GM19324 (cell line): ENCODE results near the gene PARD3.

Experiments
- ATAC-seq: cut with Tn5 transposase; IDR thresholded peaks from one replicate; pipeline ENCODE4 v1.9.1; 2021; ENCODE audit warnings: mild to moderate bottlenecking, moderate library complexity; ENCODE audit not compliant: unreplicated experiment, low FRiP score

The PARD3 gene

GRCh38 chr10:34555653-34556052, 259.4 kb downstream of the PARD3 start:
- ATAC-seq, result no peak

GRCh38 chr10:34553747-34554146, 261.3 kb downstream of the PARD3 start:
- no peak for ATAC-seq

DNA sequence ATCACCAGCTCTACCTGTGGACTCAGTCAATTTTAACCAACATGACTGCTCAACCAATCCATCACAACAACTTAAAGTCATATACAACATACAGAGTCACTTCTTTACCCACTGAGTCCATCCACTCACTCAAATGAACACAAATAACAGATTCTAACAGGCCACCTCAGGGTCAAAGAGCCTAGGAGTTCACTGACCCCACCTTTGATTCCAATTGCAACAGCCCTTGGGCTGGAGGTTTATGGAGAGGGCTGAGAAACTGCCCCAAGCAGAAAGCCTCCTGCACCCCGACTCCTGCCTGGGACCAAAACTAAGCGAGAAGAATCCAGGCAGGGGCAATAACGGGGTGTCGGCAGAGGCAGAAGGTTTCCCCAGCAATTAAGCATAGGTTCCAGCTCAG, 263.8 kb downstream of the PARD3 start:
- ATAC-seq, result no peak

DNA sequence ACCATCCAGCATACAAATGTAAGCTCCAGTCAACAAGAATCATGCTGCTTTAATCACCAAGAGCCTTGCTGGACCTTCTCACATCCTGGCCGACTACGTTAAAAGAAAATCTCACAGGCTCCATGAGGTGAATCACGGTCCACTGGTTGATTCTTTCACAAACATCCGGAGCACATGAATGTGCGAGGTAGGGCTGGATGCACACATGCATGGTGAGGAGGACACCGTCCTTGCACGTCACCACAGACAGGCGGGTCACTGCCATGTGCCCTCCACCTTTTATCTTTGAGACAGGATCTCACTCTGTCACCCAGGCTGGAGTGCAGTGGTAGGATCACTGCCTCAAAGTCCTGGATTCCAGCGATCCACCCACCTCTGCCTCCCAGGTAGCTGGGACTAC, 265.1 kb downstream of the PARD3 start:
- ATAC-seq, result no peak

- no peak for ATAC-seq
These were observed 266.1 kb downstream of the PARD3 start for GRCh38 chr10:34549001-34549400.

GRCh38 chr10:34548466-34548865, 266.6 kb downstream of the PARD3 start:
- ATAC-seq, result no peak

GRCh38 chr10:34547695-34548094, 267.4 kb downstream of the PARD3 start:
- no peak for ATAC-seq

DNA sequence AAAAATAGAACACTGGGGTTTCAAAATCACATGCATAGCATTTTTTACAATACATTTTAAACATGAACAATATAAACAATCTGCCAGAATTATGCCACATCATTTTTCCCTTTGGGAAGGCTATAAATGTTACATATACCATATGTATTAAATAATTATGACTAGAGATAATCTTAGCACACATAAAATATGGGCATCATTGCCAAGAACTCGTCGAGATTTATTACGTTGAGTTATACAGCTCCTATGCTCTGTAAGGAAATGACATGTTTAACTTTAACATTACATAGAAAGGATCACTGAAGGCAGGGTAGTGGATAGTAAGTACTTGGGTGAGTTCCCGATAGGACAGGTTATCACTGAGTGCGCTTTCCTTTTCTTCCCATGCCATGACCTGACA, 267.8 kb downstream of the PARD3 start:
- no peak for ATAC-seq

- no peak for ATAC-seq
These were observed 270.7 kb downstream of the PARD3 start for GRCh38 chr10:34544400-34544799.

- ATAC-seq, result no peak
These were observed 271.4 kb downstream of the PARD3 start for GRCh38 chr10:34543716-34544115.

DNA sequence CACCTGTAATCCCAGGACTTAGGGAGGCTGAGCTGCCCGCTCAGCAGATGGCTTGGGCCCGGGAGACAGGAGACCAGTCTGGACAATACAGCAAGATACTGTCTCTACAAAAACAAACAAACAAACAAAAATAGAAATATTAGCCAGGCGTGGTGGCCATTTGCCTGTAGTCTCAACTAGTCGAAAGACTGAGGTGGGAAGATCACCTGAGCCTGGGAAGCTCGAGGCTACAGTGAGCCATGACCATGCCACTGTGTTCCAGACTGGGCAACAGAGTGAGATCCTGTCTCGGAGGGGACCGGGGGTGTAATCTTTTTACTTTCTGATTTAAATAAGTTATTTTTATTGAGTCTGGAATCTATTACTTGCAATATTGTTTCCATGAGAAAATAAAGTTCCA, 274.6 kb downstream of the PARD3 start:
- no peak for ATAC-seq

GRCh38 chr10:34539533-34540315, 275.4 kb downstream of the PARD3 start:
- ATAC-seq, result peak; percentile 77

- peak; percentile 40 for ATAC-seq
These were observed 276.7 kb downstream of the PARD3 start for GRCh38 chr10:34538281-34538829.

- peak; percentile 70 for ATAC-seq
These were observed 277.4 kb downstream of the PARD3 start for GRCh38 chr10:34537629-34538231.

DNA sequence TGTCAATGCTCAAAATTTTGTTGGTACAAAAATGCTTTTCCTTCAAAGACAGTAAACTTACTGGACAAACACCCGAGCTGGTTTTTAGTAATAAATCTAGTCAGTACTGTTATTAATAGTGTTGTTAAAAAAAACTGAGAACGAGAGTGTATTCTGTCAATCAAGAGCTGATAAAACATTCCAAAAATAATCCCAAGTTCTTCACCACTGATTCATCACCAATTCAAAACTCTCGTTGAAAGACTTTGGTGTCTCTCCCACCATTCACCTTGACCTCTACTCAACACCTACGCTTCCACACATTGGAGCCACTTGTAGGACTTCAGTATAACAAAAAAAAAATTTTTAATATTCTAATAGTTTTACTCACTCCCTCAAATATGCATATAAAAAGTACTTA, 279.2 kb downstream of the PARD3 start:
- ATAC-seq, result no peak

- ATAC-seq, result no peak
These were observed 284.3 kb downstream of the PARD3 start for GRCh38 chr10:34530778-34531177.

- ATAC-seq, result no peak
These were observed 286.8 kb downstream of the PARD3 start for GRCh38 chr10:34528320-34528719.

DNA sequence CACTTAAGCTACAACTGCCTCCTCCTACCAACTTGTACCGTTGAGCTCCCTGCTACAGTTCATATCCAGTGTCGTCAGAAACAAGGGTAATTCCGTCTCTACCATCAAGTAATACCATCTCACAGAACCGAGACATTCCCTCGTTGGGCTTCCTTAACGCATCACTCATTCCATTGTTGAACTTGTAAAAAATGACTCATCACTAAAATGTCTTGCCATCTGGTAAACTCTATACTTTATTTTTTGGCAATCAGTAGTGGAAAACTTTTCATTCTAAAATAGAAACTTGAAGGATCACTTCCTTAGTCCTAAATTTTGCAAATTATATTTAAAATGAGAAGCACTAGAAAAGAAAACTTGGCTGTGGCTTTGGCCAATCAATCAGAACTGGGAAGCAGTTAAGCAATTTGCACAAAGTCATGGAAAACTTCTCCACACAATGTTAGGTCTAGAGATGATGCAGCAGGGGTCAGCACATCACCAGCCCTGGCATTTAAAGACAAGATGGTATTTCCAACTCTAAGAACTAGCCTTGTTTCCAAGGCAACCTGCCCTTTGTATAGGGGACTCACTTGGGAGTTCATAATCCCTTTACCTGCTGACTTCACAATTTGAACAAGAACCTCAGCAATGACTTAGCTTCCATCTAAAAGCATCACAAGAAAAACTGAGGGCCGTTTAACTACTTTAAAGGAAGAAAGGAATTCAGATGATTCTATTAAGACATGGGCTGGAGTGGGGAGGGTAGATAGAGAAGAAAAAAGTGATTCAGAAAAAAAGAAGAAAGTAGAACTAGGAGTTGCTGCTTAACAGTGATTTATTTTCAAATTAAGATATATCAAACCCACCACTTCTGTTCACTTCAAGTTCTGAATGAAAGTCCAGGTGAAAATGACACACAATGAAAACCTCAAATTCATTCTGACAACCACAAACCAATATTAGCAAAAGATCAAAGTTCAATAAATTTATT, 288.1 kb downstream of the PARD3 start:
- no peak for ATAC-seq

GRCh38 chr10:34526186-34526585, 288.9 kb downstream of the PARD3 start:
- no peak for ATAC-seq

- peak; percentile 49 for ATAC-seq
These were observed 290.6 kb downstream of the PARD3 start for GRCh38 chr10:34524369-34525091.
